GM21825 (cell line): ENCODE data around the gene EIF2S3.

ENCODE experiments used
- ATAC-seq: cut with Tn5 transposase; IDR thresholded peaks from one replicate; pipeline ENCODE4 v1.9.1; 2021; ENCODE audit warnings: mild to moderate bottlenecking, moderate library complexity; ENCODE audit not compliant: unreplicated experiment

Gene EIF2S3

GRCh38 chrX:24125028-24125612 lies 70.4 kb downstream of the EIF2S3 start:
- no peak for ATAC-seq
